Astrocyte of the spinal cord (primary cell): ENCODE results near the gene DISC1.

Experiments used
- DNase-seq: peaks from one replicate; pipeline ENCODE4 v3.0.0; 2011; ENCODE audit warnings: low read depth, low spot score
- H3K4me3 ChIP-seq: 2 replicates; pipeline ENCODE4 v1.5.1; 2011; ENCODE audit warnings: low read depth, mild to moderate bottlenecking, low read length, moderate library complexity
- CTCF ChIP-seq: IDR thresholded peaks from 2 replicates; pipeline ENCODE4 v1.5.1; 2012; ENCODE audit warnings: low read depth, mild to moderate bottlenecking, low read length, inconsistent platforms
- in situ Hi-C: cut with HindIII; loops from 2 replicates; pipeline ENCODE4 v1.10.0; 2017; ENCODE audit warnings: low sequenced_read_pairs

The DISC1 gene

DNA sequence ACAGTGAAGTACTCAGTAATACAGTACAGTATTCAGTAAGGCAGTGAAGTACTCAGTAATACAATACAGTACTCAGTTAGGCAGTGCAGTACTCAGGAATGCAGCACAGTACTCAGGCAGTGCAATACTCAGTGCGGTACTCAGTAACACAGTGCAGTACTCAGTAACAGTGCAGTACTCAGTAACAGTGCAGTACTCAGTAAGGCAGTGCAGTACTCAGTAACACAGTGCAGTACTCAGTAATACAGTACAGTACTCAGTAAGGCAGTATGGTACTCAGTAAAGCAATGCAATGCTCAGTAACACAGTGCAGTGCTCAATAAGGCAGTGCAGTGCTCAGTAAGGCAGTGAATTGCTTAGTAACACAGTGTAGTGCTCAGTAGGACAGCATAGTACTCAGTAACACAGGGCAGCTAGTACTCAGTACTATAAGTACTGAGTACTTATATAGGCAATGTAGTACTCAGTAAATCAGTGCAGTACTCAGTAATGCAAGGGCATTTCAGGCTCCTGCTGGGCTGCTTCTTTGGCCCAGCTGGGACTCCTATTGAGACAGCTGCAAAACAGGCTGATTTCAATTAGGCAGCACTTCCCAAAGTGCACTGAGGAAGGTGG lies 411.3 kb downstream of the DISC1 start:
- no peak overlapping the region for H3K4me3 ChIP-seq
- no peak for TF ChIP-seq CTCF
- DNase-seq = no peak
- in situ Hi-C loops = no loop called here

DNA sequence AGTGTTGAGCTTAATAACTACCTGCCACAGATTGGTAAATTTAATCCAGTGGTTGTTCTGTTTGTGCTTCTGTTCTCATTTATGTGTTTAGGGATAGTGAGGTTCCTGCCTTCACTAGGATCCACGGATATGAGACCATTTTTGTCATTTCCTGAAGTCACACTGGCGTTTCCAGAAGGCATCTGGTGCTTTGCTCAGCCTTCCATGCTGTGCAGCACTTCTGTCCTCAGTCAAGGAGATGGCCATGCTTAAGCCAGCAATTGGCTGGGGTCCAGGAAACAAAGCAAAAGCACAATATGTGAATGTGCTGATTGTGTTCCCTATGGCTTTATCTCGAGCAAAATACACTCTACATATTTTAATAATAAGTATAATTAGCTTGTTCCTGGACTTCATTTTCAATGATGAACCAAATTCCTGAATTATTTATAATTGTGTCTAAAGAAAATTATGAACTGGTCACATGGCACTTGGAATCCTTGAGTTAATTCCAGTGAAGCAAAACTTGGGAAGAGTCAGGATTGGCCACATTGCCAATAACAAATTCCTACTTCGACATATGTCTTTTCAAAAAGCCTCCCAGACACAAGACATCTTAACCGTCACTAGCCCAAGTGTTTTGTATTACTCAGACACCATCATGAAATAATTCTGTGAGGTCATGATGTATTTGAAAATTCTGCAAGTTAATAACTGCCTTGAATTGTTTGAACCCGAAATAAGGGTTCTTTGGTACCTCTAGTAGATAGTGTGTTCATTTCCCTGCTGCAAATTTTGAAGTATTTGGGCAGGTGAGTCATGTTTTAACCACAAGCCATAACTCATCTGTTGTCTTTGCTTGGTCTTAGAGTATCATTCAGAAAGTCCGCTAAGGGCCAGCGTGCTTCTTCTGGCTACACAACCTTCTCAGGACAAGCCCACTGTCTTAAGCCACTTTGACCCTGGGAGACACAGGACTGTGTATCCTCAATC lies 412.4 kb downstream of the DISC1 start:
- peak; percentile 45 for DNase-seq
- in situ Hi-C loops = no loop called here
- TF ChIP-seq CTCF = no peak
- no peak overlapping the region for H3K4me3 ChIP-seq

GRCh38 chr1:232040260-232040659 lies 413.7 kb downstream of the DISC1 start:
- H3K4me3 ChIP-seq = no peak overlapping the region
- no peak for TF ChIP-seq CTCF
- in situ Hi-C loops = no loop called here
- DNase-seq = no peak

- TF ChIP-seq CTCF = no peak
- in situ Hi-C loops = no loop called here
- H3K4me3 ChIP-seq = no peak overlapping the region
- DNase-seq = no peak
Observed at GRCh38 chr1:232044728-232045127, 418.1 kb downstream of the DISC1 start.

DNA sequence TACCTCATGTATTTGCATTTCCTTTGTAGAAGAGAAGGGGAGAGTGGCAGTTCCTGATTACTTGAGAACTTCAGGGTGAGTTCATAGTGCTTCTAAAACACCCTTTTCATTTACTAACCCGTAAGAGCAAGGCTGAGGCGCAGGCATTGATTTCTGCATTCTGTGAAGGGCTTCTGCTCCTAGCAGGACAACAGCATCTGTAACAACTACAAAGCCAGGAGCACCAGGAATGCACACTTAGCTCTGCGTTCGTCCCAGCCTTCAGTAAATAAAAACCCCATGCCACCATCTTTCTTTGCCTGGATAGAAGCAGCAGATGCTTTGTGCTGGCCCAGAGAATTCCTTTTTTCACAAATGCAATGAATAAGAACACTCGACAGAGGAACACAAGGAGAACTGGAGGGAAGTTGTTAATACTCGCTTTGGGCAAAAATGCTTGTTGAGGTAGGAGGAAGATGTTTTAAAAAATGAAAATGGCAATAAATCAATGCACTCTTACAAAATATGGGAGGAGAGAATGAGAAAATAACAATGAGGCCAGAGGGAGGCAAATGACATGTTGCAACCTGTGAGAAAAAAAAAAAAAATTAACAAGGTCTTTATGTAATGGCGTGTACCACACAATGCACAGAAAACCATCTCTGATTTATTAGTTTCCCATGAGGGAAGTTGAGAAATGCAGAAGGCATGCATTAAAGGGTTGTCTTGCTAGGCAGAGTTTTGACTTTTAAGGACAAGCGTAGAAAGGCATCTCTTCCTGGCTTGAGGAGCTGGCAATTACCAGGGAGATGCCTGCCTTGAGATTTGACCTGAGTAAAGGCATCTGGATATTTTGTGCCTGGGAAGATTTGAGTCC lies 418.8 kb downstream of the DISC1 start:
- in situ Hi-C loops = no loop called here
- TF ChIP-seq CTCF = no peak
- DNase-seq = no peak
- H3K4me3 ChIP-seq = no peak overlapping the region
